SK-N-SH (cell line): ENCODE results near the gene KCNAB1. TPM values are rescaled to one million over a fixed set of nuclear protein-coding genes. Genes with fewer than 3 reads are reported as not detected.

ENCODE experiments used
- CTCF ChIA-PET: fragments of 300-600, 350-600 bp; formaldehyde crosslinking; extraction: SDS; loops from one replicate; lab custom pipeline; 2021; lab: Yijun Ruan, JAX
- POLR2A ChIA-PET: fragments of 350-600 bp; sonication (Branson Sonifier 250); formaldehyde crosslinking; extraction: SDS; loops from one replicate; lab custom pipeline; 2020; ENCODE audit warnings: antibody characterized with exemption, inconsistent platforms; lab: Yijun Ruan, JAX
- DNase-seq: peaks from one replicate; pipeline ENCODE4 v3.0.0; 2012
- H2AFZ ChIP-seq: fragments of 200-600 bp; sonication (generic); 2 replicates; pipeline ENCODE4 v1.8.1; 2016; ENCODE audit warnings: antibody characterized with exemption, mild to moderate bottlenecking, low read depth
- H3F3A ChIP-seq: fragments of 200-600 bp; sonication (generic); replicated peaks from 2 replicates; pipeline ENCODE3; 2016; ENCODE audit warnings: antibody characterized with exemption, mild to moderate bottlenecking; ENCODE audit not compliant: insufficient read depth
- H3K27ac ChIP-seq, 2 experiments: fragments of 200-500 bp in 1 of 2; fragments of 200-600 bp in 1 of 2; sonication (Bioruptor generic) in 1 of 2; sonication (generic), shearing (Covaris generic) in 1 of 2; 2 replicates each; pipeline versions ENCODE4 v1.5.1 to v1.6.1; 2014 to 2016; ENCODE audit warnings: low read depth in 2 of 2, inconsistent platforms in 1 of 2, low read length in 1 of 2, mild to moderate bottlenecking in 1 of 2, mixed read lengths in 1 of 2
- H3K27me3 ChIP-seq: fragments of 200-600 bp; sonication (generic), shearing (Covaris generic); 2 replicates; pipeline ENCODE4 v1.6.1; 2016; ENCODE audit warnings: mixed run types; ENCODE audit not compliant: insufficient read depth
- H3K36me3 ChIP-seq, 2 experiments: fragments of 200-500 bp in 1 of 2; fragments of 200-600 bp in 1 of 2; sonication (Bioruptor generic) in 1 of 2; sonication (generic) in 1 of 2; replicated peaks in 1 of 2; 2 replicates each; pipeline versions ENCODE3 to v1.5.1; 2014 to 2016; ENCODE audit warnings: low read length in 1 of 2, mild to moderate bottlenecking in 1 of 2; ENCODE audit not compliant: insufficient read depth in 2 of 2, control insufficient read depth in 1 of 2
- H3K4me1 ChIP-seq, 2 experiments: fragments of 200-500 bp in 1 of 2; fragments of 200-600 bp in 1 of 2; sonication (Bioruptor generic) in 1 of 2; sonication (generic), shearing (Covaris generic) in 1 of 2; 2 replicates each; pipeline versions ENCODE4 v1.5.1 to v1.6.1; 2014 to 2016; ENCODE audit warnings: low read depth in 1 of 2, low read length in 1 of 2, mixed run types in 1 of 2; ENCODE audit not compliant: insufficient read depth in 2 of 2, control insufficient read depth in 1 of 2
- H3K4me2 ChIP-seq: fragments of 200-600 bp; sonication (generic), shearing (Covaris generic); 2 replicates; pipeline ENCODE4 v1.6.1; 2017; ENCODE audit warnings: mixed run types
- H3K4me3 ChIP-seq, 2 experiments: fragments of 200-500 bp in 1 of 2; fragments of 200-600 bp in 1 of 2; sonication (Bioruptor generic) in 1 of 2; sonication (generic), shearing (Covaris generic) in 1 of 2; 2 replicates each; pipeline versions ENCODE4 v1.5.1 to v1.8.1; 2014 to 2016; ENCODE audit warnings: low read depth in 2 of 2, inconsistent platforms in 1 of 2, low read length in 1 of 2, mild to moderate bottlenecking in 1 of 2, mixed read lengths in 1 of 2, moderate library complexity in 1 of 2
- H3K79me2 ChIP-seq: fragments of 200-600 bp; sonication (generic); 2 replicates; pipeline ENCODE4 v1.8.1; 2017; ENCODE audit warnings: mild to moderate bottlenecking; ENCODE audit not compliant: insufficient read depth
- H3K9ac ChIP-seq: fragments of 200-600 bp; sonication (generic); 2 replicates; pipeline ENCODE4 v1.6.1; 2017; ENCODE audit warnings: mixed run types
- H3K9me2 ChIP-seq: fragments of 200-600 bp; sonication (generic); 2 replicates; pipeline ENCODE4 v1.6.1; 2017; ENCODE audit warnings: mixed run types
- H3K9me3 ChIP-seq: fragments of 200-600 bp; sonication (generic); 2 replicates; pipeline ENCODE4 v1.6.1; 2017; ENCODE audit warnings: mixed run types, mild to moderate bottlenecking, moderate library complexity
- H4K20me1 ChIP-seq: fragments of 200-600 bp; sonication (generic); 2 replicates; pipeline ENCODE4 v1.6.1; 2017; ENCODE audit warnings: mild to moderate bottlenecking, mixed run types; ENCODE audit not compliant: insufficient read depth
- GATA2 ChIP-seq: sonication (generic); formaldehyde crosslinking; IDR thresholded peaks from 2 replicates; pipeline ENCODE4 v1.5.0; 2020; ENCODE audit warnings: mild to moderate bottlenecking, missing genetic modification reagents
- MEF2A ChIP-seq: IDR thresholded peaks from 2 replicates; pipeline ENCODE4 v1.4.0; 2012; ENCODE audit warnings: low read depth, borderline replicate concordance
- NFIC ChIP-seq: IDR thresholded peaks from 2 replicates; pipeline ENCODE4 v1.4.0; 2012; ENCODE audit warnings: borderline replicate concordance
- RCOR1 ChIP-seq: fragments of 150-350 bp; IDR thresholded peaks from 2 replicates; pipeline ENCODE4 v1.6.1; 2017; ENCODE audit warnings: antibody characterized with exemption, low read length
- SMC3 ChIP-seq: IDR thresholded peaks from 2 replicates; pipeline ENCODE4 v1.6.1; 2012; ENCODE audit warnings: low read depth, low read length, improper control_type of control experiment
- WGBS: methylation state at CpG from one replicate; pipeline ENCODE4 v1.1.6; 2017; ENCODE audit warnings: low lambda C conversion rate; 5-methylcytosine and 5-hydroxymethylcytosine counted together
- polyA plus RNA-seq, 3 experiments: library from polyadenylated mRNA; depleted of rRNA; stranded (reverse); fragments of >200 nt; gene quantifications; 2 replicates each; pipeline ENCODE4 v1.2.3, GENCODE V29; 2012
- TF ChIP-seq, protein P1 (sequence below): fragments of 150-350 bp; IDR thresholded peaks from 2 replicates; pipeline ENCODE4 v1.6.1; 2017; ENCODE audit warnings: antibody characterized with exemption, low read length, low read depth, borderline replicate concordance
- TF ChIP-seq, protein P2 (sequence below): IDR thresholded peaks from 2 replicates; pipeline ENCODE4 v1.4.0; 2012; ENCODE audit warnings: low read depth, borderline replicate concordance

Gene KCNAB1
- polyA plus RNA-seq, 1 of the 3 experiments (the other 2 are of a cell fraction) = 82.1 TPM

DNA sequence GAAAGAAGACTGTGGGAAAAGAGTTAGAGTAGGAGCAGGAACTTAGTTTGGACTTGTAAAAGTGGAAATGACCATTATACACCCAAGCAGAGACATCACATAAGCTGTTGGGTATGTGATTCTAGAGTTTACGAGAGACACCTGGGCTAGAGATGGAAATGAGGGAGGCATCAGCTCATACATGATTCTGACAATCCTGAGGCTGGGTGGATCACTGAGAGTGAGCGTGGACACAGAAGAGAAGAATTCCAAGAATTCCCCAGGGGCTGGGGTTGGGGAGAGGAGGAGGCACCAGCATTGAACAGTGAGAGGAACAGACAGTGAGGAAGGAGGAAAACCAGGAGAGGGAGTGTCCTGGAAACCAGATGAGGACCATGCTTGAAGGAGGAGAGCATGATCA is 113.5 kb downstream of the KCNAB1 start:
- no peaks in the 10 kb centered on the region for H4K20me1 ChIP-seq
- H3K9ac ChIP-seq = no peak overlapping the region
- H3K4me1 ChIP-seq = no peaks in the 10 kb centered on the region; a peak in 1 of 4 replicates
- DNase-seq = no peak
- ChIA-PET CTCF (no interaction called here), POLR2A (no interaction called here)
- H3K4me3 ChIP-seq = no peak overlapping the region
- no peaks in the 10 kb centered on the region for H3K79me2 ChIP-seq
- WGBS = 73% methylated on average over 2 of the region's 2 CpGs
- no peak overlapping the region for H3K4me2 ChIP-seq
- no peaks in the 10 kb centered on the region for H3K9me2 ChIP-seq
- H2AFZ ChIP-seq = no peak overlapping the region
- H3F3A ChIP-seq = no peaks in the 10 kb centered on the region
- H3K36me3 ChIP-seq = no peaks in the 10 kb centered on the region
- H3K9me3 ChIP-seq = no peaks in the 10 kb centered on the region
- TF ChIP-seq, protein P1, sequence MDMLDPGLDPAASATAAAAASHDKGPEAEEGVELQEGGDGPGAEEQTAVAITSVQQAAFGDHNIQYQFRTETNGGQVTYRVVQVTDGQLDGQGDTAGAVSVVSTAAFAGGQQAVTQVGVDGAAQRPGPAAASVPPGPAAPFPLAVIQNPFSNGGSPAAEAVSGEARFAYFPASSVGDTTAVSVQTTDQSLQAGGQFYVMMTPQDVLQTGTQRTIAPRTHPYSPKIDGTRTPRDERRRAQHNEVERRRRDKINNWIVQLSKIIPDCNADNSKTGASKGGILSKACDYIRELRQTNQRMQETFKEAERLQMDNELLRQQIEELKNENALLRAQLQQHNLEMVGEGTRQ = no peak
- TF ChIP-seq MEF2A (no peak), SMC3 (no peak), GATA2 (no peak), RCOR1 (no peak)
- TF ChIP-seq, protein P2, sequence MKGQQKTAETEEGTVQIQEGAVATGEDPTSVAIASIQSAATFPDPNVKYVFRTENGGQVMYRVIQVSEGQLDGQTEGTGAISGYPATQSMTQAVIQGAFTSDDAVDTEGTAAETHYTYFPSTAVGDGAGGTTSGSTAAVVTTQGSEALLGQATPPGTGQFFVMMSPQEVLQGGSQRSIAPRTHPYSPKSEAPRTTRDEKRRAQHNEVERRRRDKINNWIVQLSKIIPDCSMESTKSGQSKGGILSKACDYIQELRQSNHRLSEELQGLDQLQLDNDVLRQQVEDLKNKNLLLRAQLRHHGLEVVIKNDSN = no peak
- no peaks in the 10 kb centered on the region for H3K27me3 ChIP-seq
- H3K27ac ChIP-seq = no peak overlapping the region

GRCh38 chr3:156236556-156237260 is 116.3 kb downstream of the KCNAB1 start:
- CTCF ChIA-PET = interaction anchor here (1.0 to 1.6 kb wide), 4 partner anchors 10 to 273 kb away, joined by 3 to 5 read pairs (median 4); no protein-coding TSS in a partner anchor
- H3K9me2 ChIP-seq = no peaks in the 10 kb centered on the region

More at GRCh38 chr3:156236556-156237260, 116.3 kb downstream of the KCNAB1 start:
- Histone ChIP-seq H3K27me3 (no peaks in the 10 kb centered on the region), H3K79me2 (no peaks in the 10 kb centered on the region), H3K36me3 (no peaks in the 10 kb centered on the region), H4K20me1 (no peaks in the 10 kb centered on the region), H3F3A (no peaks in the 10 kb centered on the region), H3K4me2 (no peak overlapping the region), H2AFZ (no peak overlapping the region; the same call in 1 of the 2 replicates), H3K27ac (no peak overlapping the region), H3K9me3 (no peaks in the 10 kb centered on the region), H3K4me1 (no peaks in the 10 kb centered on the region), H3K9ac (no peak overlapping the region), H3K4me3 (no peak overlapping the region)
- no peak for DNase-seq
- TF ChIP-seq, protein P1 = no peak
- no peak for TF ChIP-seq NFIC
- POLR2A ChIA-PET = no interaction called here
- 66% methylated on average over 3 of the region's 3 CpGs for WGBS
